Activated CD8-positive, alpha-beta T cell treated with anti-CD3 and anti-CD28 coated beads for 36 hours (primary cell): Measurements from ENCODE around the gene PPP1CB. TPM values are rescaled to one million over a fixed set of nuclear protein-coding genes. Genes with fewer than 3 reads are reported as not detected.
"Not testable (repeated sequence)": the region's sequence is repeated elsewhere in the genome, so short reads cannot be mapped to it uniquely, and the experiment has no call there.

Experiments used
- ATAC-seq: fragments of 200-7000 bp; cut with Tn5 transposase; one replicate; pipeline ENCODE4 v1.10.0; 2021; ENCODE audit warnings: mild to moderate bottlenecking, moderate library complexity
- CTCF ChIA-PET: fragments of 350-600 bp; sonication (Branson Sonifier 250); formaldehyde crosslinking; loops from one replicate; lab custom pipeline; 2021; ENCODE audit warnings: antibody characterized with exemption; lab: Charles Lee
- POLR2A ChIA-PET: fragments of 350-600 bp; sonication (Branson Sonifier 250); formaldehyde crosslinking; loops from one replicate; lab custom pipeline; 2021; ENCODE audit warnings: antibody characterized with exemption; lab: Charles Lee
- DNase-seq: peaks from one replicate; pipeline ENCODE4 v3.0.0-alpha.2; 2020
- H3K27ac Mint-ChIP-seq: one replicate; pipeline ENCODE4 v1.8.0; 2021; ENCODE audit warnings: mild to moderate bottlenecking, mixed read lengths
- H3K27me3 Mint-ChIP-seq: one replicate; pipeline ENCODE4 v1.8.0; 2021; ENCODE audit warnings: mixed read lengths
- H3K36me3 Mint-ChIP-seq: one replicate; pipeline ENCODE4 v1.8.0; 2021; ENCODE audit warnings: low read depth, mixed read lengths
- H3K4me1 Mint-ChIP-seq: one replicate; pipeline ENCODE4 v1.8.0; 2021; ENCODE audit warnings: low read depth, mixed read lengths
- H3K4me3 Mint-ChIP-seq: one replicate; pipeline ENCODE4 v1.8.0; 2021; ENCODE audit warnings: mild to moderate bottlenecking, moderate library complexity, mixed read lengths
- H3K9me3 Mint-ChIP-seq: one replicate; pipeline ENCODE4 v1.8.0; 2021; ENCODE audit warnings: mixed read lengths
- CTCF ChIP-seq: fragments of 200-600 bp; IDR thresholded peaks from one replicate; pipeline ENCODE4 v1.8.0; 2022; ENCODE audit warnings: antibody characterized with exemption, mild to moderate bottlenecking
- intact Hi-C: fragments of 100-400 bp; cut with micrococcal nuclease; formaldehyde crosslinking; loops from one replicate; pipeline ENCODE4 v1.10.0; 2022
- total RNA-seq, 2 experiments: library from RNA; stranded (reverse); gene quantifications; one replicate each; pipeline ENCODE4 v1.2.3, GENCODE V29; 2021

PPP1CB gene
- total RNA-seq, 2 experiments from 2014 or later, result 206 to 216 TPM

- no peak for DNase-seq
- Mint-ChIP-seq H3K36me3 (no peaks in the 10 kb centered on the region), H3K27ac (no peak overlapping the region), H3K27me3 (no peaks in the 10 kb centered on the region), H3K4me3 (no peak overlapping the region), H3K4me1 (peaks cover 3% of the 10 kb centered on the region), H3K9me3 (no peaks in the 10 kb centered on the region)
- CTCF ChIA-PET, result interaction anchor here (4.2 kb wide), 1 partner anchor 164 kb away, joined by 13 read pairs; no protein-coding TSS in a partner anchor
- TF ChIP-seq CTCF, result no peak
- intact Hi-C loops, result no loop called here
- POLR2A ChIA-PET, result interaction anchor here (0.6 kb wide), 1 partner anchor 29 kb away, joined by 4 read pairs; no protein-coding TSS in a partner anchor
- no peak for ATAC-seq
Measured at GRCh38 chr2:28730641-28731146, 20.9 kb upstream of the PPP1CB start.

GRCh38 chr2:28735511-28735910 is 16.1 kb upstream of the PPP1CB start:
- Mint-ChIP-seq H3K9me3 (peaks cover 9% of the 10 kb centered on the region), H3K4me3 (no peak overlapping the region), H3K4me1 (peaks cover under 1% of the 10 kb centered on the region), H3K36me3 (peaks cover 4% of the 10 kb centered on the region), H3K27ac (no peak overlapping the region), H3K27me3 (no peaks in the 10 kb centered on the region)
- intact Hi-C loops, result no loop called here
- POLR2A ChIA-PET, result no interaction called here
- CTCF ChIA-PET, result interaction anchor here (0.8 to 1.1 kb wide), 2 partner anchors 142 to 169 kb away, joined by 3 to 4 read pairs; no protein-coding TSS in a partner anchor
- TF ChIP-seq CTCF, result no peak
- no peak for DNase-seq
- ATAC-seq, result no peak

GRCh38 chr2:28736034-28736433 is 15.6 kb upstream of the PPP1CB start:
- Mint-ChIP-seq H3K27me3 (no peaks in the 10 kb centered on the region), H3K4me3 (no peak overlapping the region), H3K27ac (no peak overlapping the region), H3K9me3 (peaks cover 9% of the 10 kb centered on the region), H3K4me1 (no peaks in the 10 kb centered on the region), H3K36me3 (peaks cover 4% of the 10 kb centered on the region)
- no peak for TF ChIP-seq CTCF
- CTCF ChIA-PET, result interaction anchor here (0.8 to 1.1 kb wide), 2 partner anchors 142 to 169 kb away, joined by 3 to 4 read pairs; no protein-coding TSS in a partner anchor
- intact Hi-C loops, result no loop called here
- no peak for ATAC-seq
- POLR2A ChIA-PET, result no interaction called here
- DNase-seq, result no peak

- CTCF ChIA-PET, result no interaction called here
- Mint-ChIP-seq H3K4me3 (no peak overlapping the region), H3K27me3 (peaks cover 2% of the 10 kb centered on the region), H3K27ac (no peak overlapping the region), H3K36me3 (peaks cover 4% of the 10 kb centered on the region), H3K9me3 (peaks cover 9% of the 10 kb centered on the region), H3K4me1 (peaks cover 3% of the 10 kb centered on the region)
- ATAC-seq (no peak), DNase-seq (no peak)
- TF ChIP-seq CTCF, result no peak
- intact Hi-C loops, result no loop called here
- POLR2A ChIA-PET, result interaction anchor here (1.0 kb wide), 1 partner anchor 10 kb away, joined by 5 read pairs; no protein-coding TSS in a partner anchor
Measured at GRCh38 chr2:28737655-28738054, 14.0 kb upstream of the PPP1CB start.

- H3K27ac Mint-ChIP-seq, H3K4me1 Mint-ChIP-seq, ATAC-seq, POLR2A ChIA-PET, H3K9me3 Mint-ChIP-seq, H3K36me3 Mint-ChIP-seq, DNase-seq, intact Hi-C loops, H3K4me3 Mint-ChIP-seq, H3K27me3 Mint-ChIP-seq: not testable (repeated sequence)
- CTCF ChIA-PET, result interaction anchor here (1.6 kb wide), 1 partner anchor 149 kb away, joined by 4 read pairs; no protein-coding TSS in a partner anchor
Measured at GRCh38 chr2:28742619-28743018, 9.0 kb upstream of the PPP1CB start.
